Fibroblast of the aortic adventitia (primary cell): Measurements from ENCODE around the gene FBXL7. TPM values are rescaled to one million over a fixed set of nuclear protein-coding genes. Genes with fewer than 3 reads are reported as not detected.

Source experiments
- DNase-seq: peaks from one replicate; pipeline ENCODE4 v3.0.0-alpha.2; 2010; ENCODE audit warnings: low read depth
- H3K4me3 ChIP-seq: 2 replicates; pipeline ENCODE4 v1.5.1; 2011; ENCODE audit warnings: low read depth, mild to moderate bottlenecking, control low read depth, low read length, moderate library complexity
- CTCF ChIP-seq: IDR thresholded peaks from 2 replicates; pipeline ENCODE4 v1.5.1; 2011; ENCODE audit warnings: mild to moderate bottlenecking, low read length, control low read depth, inconsistent platforms; ENCODE audit not compliant: insufficient read depth
- total RNA-seq: library from RNA; depleted of rRNA; stranded (reverse); fragments of >200 nt; gene quantifications from 2 replicates; pipeline ENCODE4 v1.2.3, GENCODE V29; 2012; ENCODE audit warnings: low replicate concordance

FBXL7 gene
- total RNA-seq, 1 donor: 12.4 TPM

GRCh38 chr5:15545082-15545481 is 45.1 kb downstream of the FBXL7 start:
- DNase-seq: peak; percentile 11
- H3K4me3 ChIP-seq: no peak overlapping the region
- no peak for TF ChIP-seq CTCF

- TF ChIP-seq CTCF: no peak
- no peak for DNase-seq
- H3K4me3 ChIP-seq: no peak overlapping the region
Observed at GRCh38 chr5:15547261-15547839, 47.4 kb downstream of the FBXL7 start.

GRCh38 chr5:15549961-15550360 is 50.0 kb downstream of the FBXL7 start:
- no peak for DNase-seq
- H3K4me3 ChIP-seq: no peak overlapping the region
- TF ChIP-seq CTCF: no peak

- no peak for TF ChIP-seq CTCF
- H3K4me3 ChIP-seq: no peak overlapping the region
- peak; percentile 91 for DNase-seq
Observed at GRCh38 chr5:15550502-15551112, 50.6 kb downstream of the FBXL7 start.

- TF ChIP-seq CTCF: no peak
- H3K4me3 ChIP-seq: no peak overlapping the region
- DNase-seq: no peak
Observed at GRCh38 chr5:15551113-15551504, 51.1 kb downstream of the FBXL7 start.

GRCh38 chr5:15554542-15554941 is 54.6 kb downstream of the FBXL7 start:
- TF ChIP-seq CTCF: no peak
- H3K4me3 ChIP-seq: no peak overlapping the region
- no peak for DNase-seq

- no peak for TF ChIP-seq CTCF
- H3K4me3 ChIP-seq: no peak overlapping the region
- DNase-seq: no peak
Observed at GRCh38 chr5:15555176-15555575, 55.2 kb downstream of the FBXL7 start.
